Activated T-cell treated with anti-CD3 and anti-CD28 coated beads, Interleukin-2, amount 50 U/mL, for 1 hour (primary cell): Measurements from ENCODE around the gene SMG9.

Experiments used
- DNase-seq: peaks from one replicate; pipeline ENCODE4 v3.0.0-alpha.2; 2020

SMG9 gene

DNA sequence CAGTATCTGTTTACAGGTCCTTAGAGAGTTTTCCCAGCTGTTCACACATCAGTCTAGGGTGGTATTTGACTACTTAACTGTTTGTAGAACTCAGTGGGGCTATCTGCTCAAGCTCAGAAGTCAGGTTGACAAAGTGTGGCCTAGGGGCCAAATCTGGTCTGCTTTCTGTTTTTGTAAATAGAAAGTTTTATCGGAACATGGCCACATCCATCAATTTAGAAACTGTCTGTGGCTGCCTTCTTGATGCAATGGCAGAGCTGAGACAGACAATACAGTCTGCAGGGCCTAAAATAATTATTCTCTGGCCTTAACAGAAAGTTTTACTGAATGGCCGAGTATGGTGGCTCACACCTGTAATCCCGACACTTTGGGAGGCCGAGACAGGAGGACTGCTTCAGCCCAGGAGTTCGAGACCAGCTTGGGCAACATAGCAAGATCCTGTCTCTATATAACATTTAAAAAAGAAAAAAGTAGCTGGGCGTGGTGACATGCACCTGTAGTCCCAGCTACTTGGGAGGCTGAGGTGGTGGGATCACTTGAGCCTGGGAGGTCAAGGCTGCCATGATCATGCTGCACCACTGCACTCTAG is 2.4 kb downstream of the SMG9 start:
- DNase-seq = no peak

GRCh38 chr19:43751466-43752220 is 3.1 kb downstream of the SMG9 start:
- no peak for DNase-seq

GRCh38 chr19:43749898-43750297 is 4.9 kb downstream of the SMG9 start:
- no peak for DNase-seq

GRCh38 chr19:43749152-43749551 is 5.6 kb downstream of the SMG9 start:
- DNase-seq = no peak

- DNase-seq = no peak
Measured at GRCh38 chr19:43748685-43749084, 6.1 kb downstream of the SMG9 start.

GRCh38 chr19:43748205-43748594 is 6.6 kb downstream of the SMG9 start:
- DNase-seq = no peak

DNA sequence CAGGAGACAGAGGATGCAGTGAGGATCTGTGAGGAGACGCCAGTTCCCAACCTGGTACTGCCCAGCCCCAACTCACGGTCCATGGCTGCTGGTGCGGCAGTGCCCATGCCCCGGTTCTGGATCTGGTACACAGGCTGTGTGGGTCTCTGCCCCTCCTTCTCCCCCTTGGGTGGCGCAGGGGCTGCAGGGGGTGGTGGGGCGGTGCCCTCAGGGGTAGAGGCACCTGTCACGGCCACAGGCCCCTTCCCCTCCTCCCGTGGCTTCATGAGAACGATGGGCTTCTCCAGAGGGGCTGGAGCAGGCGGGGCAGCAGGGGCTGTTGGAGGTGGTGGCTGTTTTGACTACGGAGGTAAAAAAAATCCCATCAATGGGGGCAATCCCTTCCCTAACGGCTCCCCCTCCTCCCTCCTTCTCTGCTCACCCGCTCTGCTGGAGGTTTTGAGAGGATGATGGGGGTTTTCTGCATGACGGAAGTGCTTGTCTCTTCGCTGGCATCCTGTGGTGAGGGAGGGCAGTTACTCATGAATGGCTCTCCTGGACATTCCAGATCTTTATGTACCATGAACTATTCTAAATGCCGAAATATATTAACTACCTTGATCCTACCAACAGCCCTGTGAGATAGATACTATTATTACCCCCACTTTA is 7.1 kb downstream of the SMG9 start:
- DNase-seq = no peak

DNA sequence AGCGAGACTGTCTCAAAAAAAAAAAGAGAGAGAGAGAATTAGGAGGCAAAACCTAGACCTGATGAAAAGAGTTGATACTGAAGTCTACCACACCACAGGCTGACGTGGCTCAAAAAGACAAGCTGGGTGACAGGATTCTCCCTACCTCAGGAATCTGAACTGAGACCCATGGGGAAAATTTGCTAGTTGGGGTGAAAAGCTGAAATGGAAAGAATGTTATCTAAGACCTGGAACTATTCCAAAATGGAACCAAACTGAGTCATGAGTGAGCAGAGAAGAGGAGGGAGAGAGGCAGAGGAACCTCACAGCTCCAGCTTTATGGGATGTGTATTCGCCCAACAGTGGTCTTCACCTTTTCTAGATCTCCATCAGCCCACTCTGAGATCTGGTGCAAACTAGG is 11.7 kb downstream of the SMG9 start:
- DNase-seq = no peak

DNA sequence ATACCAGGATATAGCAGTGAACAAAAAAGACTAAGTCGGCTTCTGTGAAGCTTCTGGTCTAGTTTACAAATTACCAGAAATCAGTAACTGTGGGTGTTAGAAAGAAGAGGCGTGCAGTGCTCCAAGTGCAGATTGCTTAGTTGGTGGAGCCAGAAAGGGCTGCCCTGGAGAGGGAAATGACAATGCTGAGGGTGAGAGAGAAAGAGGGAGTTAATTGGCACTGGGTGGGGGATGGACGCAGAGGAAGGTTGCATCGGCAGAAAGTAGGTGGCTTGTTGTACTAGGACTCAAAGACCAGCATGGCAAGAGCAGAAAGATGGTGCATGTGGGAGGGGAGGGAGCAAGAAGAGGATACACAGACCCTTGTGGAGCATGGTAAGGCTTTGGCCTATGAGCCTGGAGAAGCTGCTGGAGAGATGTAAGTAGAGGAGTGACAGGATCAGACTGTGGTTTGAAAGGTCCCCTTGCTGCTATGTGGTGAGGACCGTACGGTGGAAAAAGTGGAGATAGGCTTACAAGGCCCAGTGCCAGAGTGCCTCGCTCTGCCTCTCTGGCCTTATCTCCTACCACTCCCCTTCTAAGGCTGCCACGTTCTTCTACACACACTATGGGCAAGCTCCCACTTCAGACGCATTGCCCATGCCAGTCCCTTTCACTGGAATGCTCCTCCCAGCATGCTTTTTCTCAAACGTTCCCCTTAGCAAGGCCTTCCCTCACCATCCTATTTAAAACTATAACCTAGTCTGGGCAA is 13.5 kb downstream of the SMG9 start:
- no peak for DNase-seq

GRCh38 chr19:43739439-43740235 is 15.1 kb downstream of the SMG9 start:
- no peak for DNase-seq

GRCh38 chr19:43738780-43739211 is 16.0 kb downstream of the SMG9 start:
- DNase-seq = no peak

GRCh38 chr19:43735957-43736356 is 18.8 kb downstream of the SMG9 start:
- DNase-seq = no peak

- no peak for DNase-seq
Measured at GRCh38 chr19:43735013-43735412, 19.7 kb downstream of the SMG9 start.

GRCh38 chr19:43731846-43732245 is 22.9 kb downstream of the SMG9 start:
- no peak for DNase-seq

- no peak for DNase-seq
Measured at GRCh38 chr19:43731346-43731745, 23.4 kb downstream of the SMG9 start.

DNA sequence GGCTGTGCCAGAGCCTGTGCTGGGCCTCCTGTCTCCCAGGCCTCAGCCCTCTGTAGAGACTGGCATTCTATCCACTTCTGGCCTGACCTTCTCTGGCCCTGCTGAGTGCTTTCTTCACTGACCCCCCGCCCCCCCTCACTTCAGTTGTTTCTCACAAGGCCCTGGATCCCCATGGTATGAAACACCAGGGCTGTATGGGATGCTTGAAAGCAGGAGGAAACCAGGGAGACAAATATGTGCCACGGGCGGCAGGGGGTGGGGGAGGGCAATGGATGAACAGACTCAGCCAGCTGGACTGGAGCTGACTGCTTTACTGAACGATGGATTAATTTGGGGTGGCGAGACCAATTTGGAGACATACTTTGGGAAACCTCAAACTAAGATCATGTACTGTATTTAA is 24.8 kb downstream of the SMG9 start:
- no peak for DNase-seq

- DNase-seq = no peak
Measured at GRCh38 chr19:43727593-43727853, 27.2 kb downstream of the SMG9 start.

GRCh38 chr19:43726736-43727592 is 27.8 kb downstream of the SMG9 start:
- no peak for DNase-seq

DNA sequence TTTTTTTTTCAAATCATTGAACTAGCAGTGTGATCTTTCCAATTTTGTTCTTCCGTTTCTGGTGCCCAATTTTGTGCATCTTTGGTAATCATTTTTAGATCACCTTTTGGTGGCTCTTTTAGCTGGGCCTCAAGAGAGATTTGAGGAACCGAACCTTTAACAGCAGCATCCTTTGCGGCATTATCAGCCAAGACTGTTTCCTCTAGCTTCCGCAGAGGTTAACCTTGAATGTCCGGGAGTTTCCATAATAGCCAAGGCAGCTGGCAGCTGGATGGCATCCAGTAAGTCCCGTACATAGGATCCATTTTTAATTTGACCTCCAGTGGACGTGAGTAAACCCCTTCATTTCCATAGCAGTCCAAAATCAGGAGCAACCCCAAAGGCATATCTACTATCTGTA is 29.3 kb downstream of the SMG9 start:
- DNase-seq = no peak

- no peak for DNase-seq
Measured at GRCh38 chr19:43724896-43725295, 29.9 kb downstream of the SMG9 start.

DNA sequence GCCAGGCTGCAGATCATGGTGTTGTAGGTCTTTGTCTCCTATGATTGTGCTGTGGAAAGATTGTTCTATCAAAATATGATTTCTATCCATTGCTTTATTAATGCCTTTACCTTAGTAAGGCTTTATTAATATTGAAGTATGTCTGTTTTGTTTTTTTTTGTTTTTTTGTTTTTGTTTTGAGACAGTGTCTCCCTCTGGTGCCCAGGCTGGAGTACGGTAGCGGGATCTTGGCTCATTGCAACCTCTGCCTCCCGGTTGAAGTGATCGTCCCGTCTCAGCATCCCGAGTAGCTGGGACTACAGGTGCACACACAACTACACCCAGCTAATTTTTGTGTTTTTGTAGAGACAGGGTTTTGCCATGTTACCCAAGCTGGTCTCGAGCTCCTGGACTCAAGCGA is 31.2 kb downstream of the SMG9 start:
- DNase-seq = no peak

- no peak for DNase-seq
Measured at GRCh38 chr19:43721469-43722048, 33.2 kb downstream of the SMG9 start.
